GM12874 (cell line): ENCODE results near the gene CYB5R3.

ENCODE experiments used
- CTCF ChIP-seq: IDR thresholded peaks from 2 replicates; pipeline ENCODE4 v1.5.1; 2011; ENCODE audit warnings: low read depth, mild to moderate bottlenecking, control low read depth, low read length, moderate library complexity; ENCODE audit not compliant: insufficient read depth

Gene CYB5R3

GRCh38 chr22:42614312-42615091 is 34.7 kb downstream of the CYB5R3 start, which contains the start of gene POLDIP3:
Gene POLDIP3, minus strand, starts transcription at chr22:42614883. Its CDS starts 26 bp downstream, at chr22:42614857.
- TF ChIP-seq CTCF = 0 out of 2 replicates have a peak, but pooled peaks have one; percentile 10

- TF ChIP-seq CTCF = no peak
Measured at GRCh38 chr22:42613872-42614301, 35.3 kb downstream of the CYB5R3 start.

GRCh38 chr22:42612336-42612735 is 36.9 kb downstream of the CYB5R3 start:
- no peak for TF ChIP-seq CTCF

GRCh38 chr22:42611051-42611450 is 38.1 kb downstream of the CYB5R3 start:
- TF ChIP-seq CTCF = no peak

GRCh38 chr22:42610186-42610585 is 39.0 kb downstream of the CYB5R3 start:
- TF ChIP-seq CTCF = no peak

GRCh38 chr22:42608823-42609361 is 40.3 kb downstream of the CYB5R3 start:
- no peak for TF ChIP-seq CTCF

- no peak for TF ChIP-seq CTCF
Measured at GRCh38 chr22:42608136-42608822, 40.9 kb downstream of the CYB5R3 start.
